Measurements from ENCODE around the gene MYL7. TPM values are rescaled to one million over a fixed set of nuclear protein-coding genes. Genes with fewer than 3 reads are reported as not detected.

MYL7 gene, protein sequence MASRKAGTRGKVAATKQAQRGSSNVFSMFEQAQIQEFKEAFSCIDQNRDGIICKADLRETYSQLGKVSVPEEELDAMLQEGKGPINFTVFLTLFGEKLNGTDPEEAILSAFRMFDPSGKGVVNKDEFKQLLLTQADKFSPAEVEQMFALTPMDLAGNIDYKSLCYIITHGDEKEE
- total RNA-seq, result not detected

DNA sequence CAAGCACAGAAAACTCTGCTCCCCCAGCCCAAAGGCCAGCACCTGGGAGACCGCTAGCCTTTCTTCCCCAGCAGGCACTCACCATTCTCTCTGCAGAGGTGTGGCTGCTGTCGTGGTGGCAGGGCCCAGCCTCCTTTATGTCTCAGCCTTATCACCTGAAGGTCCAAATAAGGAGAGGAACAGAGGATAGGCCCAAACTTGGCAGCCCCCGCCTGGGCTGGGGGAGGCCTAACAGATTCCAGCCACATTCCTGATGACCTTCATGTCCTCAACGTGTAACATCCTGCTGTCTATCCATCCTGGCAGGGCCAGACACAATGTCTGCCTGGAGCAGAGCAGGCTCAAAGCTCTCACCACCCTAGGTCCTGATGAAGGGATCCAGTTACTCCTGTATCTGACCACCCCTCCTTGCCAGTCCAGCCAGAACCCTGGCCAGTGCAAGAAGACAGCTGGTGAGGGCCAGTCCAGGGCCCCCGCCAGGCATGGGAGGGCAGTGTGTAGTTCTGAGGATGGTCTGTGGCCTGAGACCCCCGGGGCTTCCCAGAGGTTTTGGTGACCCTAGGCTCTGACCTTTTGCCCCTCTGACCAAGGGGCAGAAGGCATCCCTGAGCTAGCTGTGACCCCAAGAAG is at the start of gene MYL7:
Gene MYL7, minus strand, starts transcription at position 112 of the 630 bp plus-strand sequence. Its CDS starts 27 bp downstream, at position 85.
- H3K27me3 Mint-ChIP-seq, result peaks cover 3% of the 10 kb centered on the region
- H3K36me3 Mint-ChIP-seq (ENCODE audit: low read depth), result no peaks in the 10 kb centered on the region
- CTCF ChIA-PET, result no interaction called here

DNA sequence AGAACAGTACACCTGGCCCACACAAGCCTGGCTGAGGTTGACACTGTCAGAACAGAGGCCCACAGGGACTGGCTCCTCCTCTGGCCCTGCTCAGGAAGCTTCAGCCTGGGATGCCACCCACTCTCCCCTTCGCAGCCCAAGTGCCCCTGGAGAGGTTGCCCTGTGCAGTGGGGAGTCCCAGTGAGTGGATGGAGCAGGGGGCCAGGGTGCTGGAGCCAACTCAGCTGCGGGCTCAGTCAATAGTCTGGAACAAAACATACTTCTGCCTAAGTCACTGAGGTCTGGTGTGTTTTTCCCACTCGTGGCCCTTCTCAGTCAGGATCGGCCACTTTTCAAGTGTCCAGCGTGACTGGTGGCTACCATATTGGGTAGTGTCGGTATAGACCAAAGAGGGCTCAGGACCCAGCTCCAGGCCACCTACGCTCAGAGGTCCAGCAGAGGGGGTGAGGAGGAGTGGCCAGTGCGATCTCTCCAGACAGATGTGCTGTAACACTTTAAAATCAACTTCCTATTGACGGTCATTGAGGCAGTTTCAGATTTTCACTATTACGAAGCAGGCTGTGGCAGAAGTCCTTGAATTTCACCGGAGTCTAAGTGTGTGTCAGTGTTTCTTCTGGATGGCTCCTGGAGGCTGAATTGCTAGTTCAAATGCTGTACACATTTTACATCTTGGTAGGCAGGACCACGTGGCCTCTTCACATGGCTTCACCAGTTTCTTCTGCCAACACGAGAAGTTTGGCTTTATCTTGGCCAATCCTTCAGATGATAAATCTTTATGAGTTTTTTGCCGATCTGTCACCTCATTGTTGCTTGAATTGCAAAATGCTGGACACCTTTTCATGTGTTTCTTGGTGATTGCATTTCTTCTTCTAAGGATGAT is 49.1 kb upstream of the MYL7 start:
- DNase-seq, result no peak
- POLR2A ChIA-PET, result no interaction called here
- CTCF ChIA-PET, result no interaction called here
- Mint-ChIP-seq H3K36me3 (ENCODE audit: low read depth) (no peaks in the 10 kb centered on the region), H3K9me3 (ENCODE audit: low read depth) (no peaks in the 10 kb centered on the region), H3K27ac (no peak overlapping the region), H3K4me3 (no peak overlapping the region), H3K27me3 (no peaks in the 10 kb centered on the region), H3K4me1 (peaks cover 6% of the 10 kb centered on the region)
- no peak for ATAC-seq
- intact Hi-C loops (cut with DNase I, micrococcal nuclease), result no loop called here

More for the DNA sequence above, at the start of gene MYL7:
- ATAC-seq, result no peak
- intact Hi-C loops (cut with DNase I, micrococcal nuclease), result no loop called here
- Mint-ChIP-seq H3K27ac (no peak within 1 kb of the TSS), H3K9me3 (ENCODE audit: low read depth) (no peaks in the 10 kb centered on the region), H3K4me3 (no peak within 1 kb of the TSS), H3K4me1 (peaks cover 6% of the 10 kb centered on the region)
- POLR2A ChIA-PET, result no interaction called here
- no peak for DNase-seq

DNA sequence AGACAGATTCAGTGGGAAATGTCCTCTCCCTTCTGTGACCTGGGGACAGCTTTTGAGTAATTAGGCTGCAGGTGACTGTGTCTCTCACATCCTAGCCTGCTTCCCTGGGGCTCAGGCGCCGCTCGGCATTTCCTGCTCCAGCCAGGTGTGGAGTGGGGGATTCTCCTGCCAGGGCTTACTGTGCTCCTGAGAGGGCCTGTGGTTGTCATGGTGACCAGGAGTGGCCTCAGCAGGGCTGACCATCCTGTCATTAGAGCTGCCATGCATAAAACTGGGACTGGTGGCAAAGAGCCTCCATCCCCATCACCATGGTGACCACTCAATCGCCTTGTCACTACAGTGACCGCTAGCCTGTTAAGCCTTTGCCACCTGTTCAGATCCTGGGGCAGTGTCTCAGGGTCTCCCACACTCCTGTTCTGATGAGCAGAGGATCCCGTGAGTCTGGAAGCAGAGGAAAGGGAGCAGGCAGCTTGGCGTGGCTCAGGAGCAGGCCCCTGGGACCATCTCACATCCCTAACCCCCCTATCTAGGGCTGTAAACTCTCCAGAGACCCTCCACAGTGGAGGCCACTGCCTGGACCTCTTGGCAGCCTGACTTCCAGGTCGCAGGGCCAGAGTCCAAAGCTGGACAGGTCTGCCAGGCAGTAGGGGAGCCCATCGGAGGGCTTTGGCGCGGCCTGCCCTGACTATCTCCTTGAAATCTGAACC is 48.3 kb upstream of the MYL7 start, which contains the start of gene GCK:
Gene GCK, minus strand, starts transcription at position 154 of the 707 bp plus-strand sequence. CDS start 486 bp downstream, outside the sequence.
- H3K36me3 Mint-ChIP-seq (ENCODE audit: low read depth), result no peaks in the 10 kb centered on the region
- CTCF ChIA-PET, result no interaction called here
- no peaks in the 10 kb centered on the region for H3K9me3 Mint-ChIP-seq (ENCODE audit: low read depth)
- POLR2A ChIA-PET, result no interaction called here
- H3K27me3 Mint-ChIP-seq, result no peaks in the 10 kb centered on the region
- no peak for DNase-seq
- peaks cover 6% of the 10 kb centered on the region for H3K4me1 Mint-ChIP-seq
- ATAC-seq, result no peak
- no peak within 1 kb of the TSS for H3K27ac Mint-ChIP-seq
- intact Hi-C loops (cut with DNase I, micrococcal nuclease), result no loop called here
- H3K4me3 Mint-ChIP-seq, result no peak within 1 kb of the TSS

DNA sequence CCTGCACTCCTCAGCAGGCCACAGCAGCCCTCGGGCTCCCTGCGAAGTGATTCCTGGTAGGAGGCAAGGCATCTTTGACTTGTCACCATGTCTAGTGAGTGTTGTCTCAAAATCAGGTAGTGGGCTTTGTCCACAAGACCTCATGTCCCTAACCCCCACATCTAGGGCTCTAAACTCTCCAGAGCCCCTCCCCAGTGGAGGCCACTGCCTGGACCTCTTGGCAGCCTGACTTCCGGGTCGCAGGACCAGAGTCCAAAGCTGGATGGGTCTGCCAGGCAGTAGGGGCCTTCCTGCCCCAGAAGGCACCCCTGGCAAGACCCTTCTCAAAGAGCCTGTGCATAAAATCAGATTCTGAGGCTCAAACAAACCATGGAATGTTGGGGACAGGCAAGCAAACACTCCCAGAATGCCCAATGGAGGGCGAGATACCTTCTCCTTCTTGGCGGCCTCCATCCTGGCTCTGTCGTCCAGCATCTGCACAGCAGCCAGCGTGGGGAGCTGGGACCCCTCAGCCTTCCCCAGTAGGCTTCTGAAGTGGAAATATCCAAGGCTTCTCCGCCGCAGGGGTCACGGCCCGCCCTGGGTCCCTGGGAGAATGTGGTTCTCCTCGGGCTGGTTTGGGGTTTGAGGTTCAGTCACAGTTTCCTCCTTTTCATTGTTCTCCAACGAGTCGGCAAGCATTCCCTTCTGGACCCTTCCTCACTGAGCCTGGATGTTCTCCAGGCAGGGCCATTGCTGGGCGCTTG is 47.5 kb upstream of the MYL7 start:
- CTCF ChIA-PET, result no interaction called here
- DNase-seq (no peak), ATAC-seq (no peak)
- H3K4me3 Mint-ChIP-seq, result no peak overlapping the region
- POLR2A ChIA-PET, result no interaction called here
- intact Hi-C loops (cut with DNase I, micrococcal nuclease), result no loop called here
- H3K9me3 Mint-ChIP-seq (ENCODE audit: low read depth), result no peaks in the 10 kb centered on the region
- H3K36me3 Mint-ChIP-seq (ENCODE audit: low read depth), result no peaks in the 10 kb centered on the region
- no peaks in the 10 kb centered on the region for H3K4me1 Mint-ChIP-seq
- no peaks in the 10 kb centered on the region for H3K27me3 Mint-ChIP-seq
- no peak overlapping the region for H3K27ac Mint-ChIP-seq

DNA sequence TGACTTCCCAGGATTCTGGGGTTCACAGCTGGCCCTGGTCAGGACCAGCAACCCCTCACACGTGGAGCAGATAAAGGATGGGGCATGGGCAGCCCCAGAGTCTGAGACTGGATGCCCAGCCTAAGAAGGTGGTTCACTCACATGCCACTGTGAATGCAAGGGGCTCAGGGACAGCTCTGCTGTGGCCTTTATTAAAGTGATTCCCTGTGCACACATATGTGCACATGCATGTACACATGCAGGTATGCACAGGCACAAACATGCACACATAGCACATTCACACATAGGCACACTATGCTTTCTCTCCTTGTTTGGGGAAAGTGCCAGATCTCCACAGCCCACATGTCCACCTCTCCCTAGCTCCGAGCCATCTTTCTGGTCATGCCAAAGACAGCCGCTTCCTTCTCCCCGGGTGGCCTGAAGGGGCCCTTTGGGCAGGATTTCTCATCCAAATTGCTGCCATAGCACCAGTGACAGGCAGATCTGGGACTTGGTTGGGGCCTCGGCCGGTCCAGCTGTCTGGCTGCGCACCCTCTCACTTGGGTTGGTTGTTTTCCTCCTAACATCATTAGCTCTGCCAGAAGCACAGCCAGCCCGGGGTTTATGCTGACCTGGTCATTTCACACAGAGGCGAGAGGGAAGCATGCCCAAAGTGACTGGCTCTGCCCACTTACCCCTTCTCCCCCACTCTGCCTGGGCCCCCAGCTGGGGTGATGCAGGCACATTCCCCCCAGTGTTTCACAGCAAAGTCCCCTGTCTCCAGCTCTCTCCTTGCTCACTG is 46.7 kb upstream of the MYL7 start:
- ChIA-PET POLR2A (no interaction called here), CTCF (no interaction called here)
- intact Hi-C loops (cut with DNase I, micrococcal nuclease), result no loop called here
- DNase-seq (no peak), ATAC-seq (no peak)
- no peak overlapping the region for H3K4me3 Mint-ChIP-seq
- H3K36me3 Mint-ChIP-seq (ENCODE audit: low read depth), result no peaks in the 10 kb centered on the region
- no peaks in the 10 kb centered on the region for H3K4me1 Mint-ChIP-seq
- no peak overlapping the region for H3K27ac Mint-ChIP-seq
- H3K9me3 Mint-ChIP-seq (ENCODE audit: low read depth), result no peaks in the 10 kb centered on the region
- no peaks in the 10 kb centered on the region for H3K27me3 Mint-ChIP-seq

DNA sequence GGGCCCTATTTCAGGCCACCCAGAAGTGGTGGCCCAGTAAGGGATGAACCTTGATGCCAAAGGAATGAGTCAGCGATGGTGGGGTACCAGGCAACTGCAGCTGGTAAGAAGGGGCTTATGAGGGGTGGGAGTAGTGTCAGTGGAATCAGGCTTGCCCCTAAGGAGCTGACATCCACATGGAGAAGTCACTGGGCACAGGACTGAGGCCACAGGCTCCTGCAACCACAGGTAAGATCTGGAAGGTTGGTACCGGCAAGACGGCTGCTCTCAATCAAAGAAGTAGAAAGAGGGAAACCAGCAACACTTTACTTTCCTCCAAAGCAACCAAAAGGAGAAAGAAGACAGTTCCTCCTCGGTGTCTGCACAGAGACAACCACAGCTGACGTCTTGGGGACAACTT is 45.6 kb upstream of the MYL7 start:
- Mint-ChIP-seq H3K27me3 (no peaks in the 10 kb centered on the region), H3K4me1 (no peaks in the 10 kb centered on the region), H3K36me3 (ENCODE audit: low read depth) (no peaks in the 10 kb centered on the region), H3K27ac (no peak overlapping the region), H3K4me3 (no peak overlapping the region), H3K9me3 (ENCODE audit: low read depth) (peaks cover 2% of the 10 kb centered on the region)
- no peak for ATAC-seq
- ChIA-PET CTCF (no interaction called here), POLR2A (interaction anchor here (0.6 kb wide), 1 partner anchor 301 kb away, joined by 8 read pairs; no protein-coding TSS in a partner anchor)
- intact Hi-C loops (cut with DNase I, micrococcal nuclease), result no loop called here
- no peak for DNase-seq

DNA sequence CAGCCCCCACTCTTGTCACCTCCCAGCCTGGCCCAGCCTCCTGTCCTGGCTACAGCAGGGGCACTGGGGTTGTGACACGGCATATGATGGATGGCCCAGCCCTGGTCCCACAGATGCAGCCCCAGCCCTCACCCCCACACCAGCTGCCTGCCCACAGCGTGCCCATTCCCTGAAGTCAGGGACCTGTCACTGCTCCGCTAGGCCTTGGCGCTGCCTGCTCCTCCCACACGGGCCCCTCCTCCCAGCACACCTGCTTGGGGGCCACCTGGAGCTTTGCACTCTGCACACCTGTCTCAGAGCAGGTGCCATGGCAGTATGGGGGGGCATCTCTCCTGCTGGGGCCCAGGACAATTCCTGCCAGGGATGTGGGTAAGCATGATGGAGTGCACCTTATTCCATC is 44.6 kb upstream of the MYL7 start:
- intact Hi-C loops (cut with DNase I, micrococcal nuclease), result no loop called here
- DNase-seq (no peak), ATAC-seq (no peak)
- Mint-ChIP-seq H3K27me3 (peaks cover 3% of the 10 kb centered on the region), H3K27ac (no peak overlapping the region), H3K4me1 (no peaks in the 10 kb centered on the region), H3K9me3 (ENCODE audit: low read depth) (peaks cover 2% of the 10 kb centered on the region), H3K4me3 (no peak overlapping the region), H3K36me3 (ENCODE audit: low read depth) (no peaks in the 10 kb centered on the region)
- POLR2A ChIA-PET, result no interaction called here
- CTCF ChIA-PET, result no interaction called here

DNA sequence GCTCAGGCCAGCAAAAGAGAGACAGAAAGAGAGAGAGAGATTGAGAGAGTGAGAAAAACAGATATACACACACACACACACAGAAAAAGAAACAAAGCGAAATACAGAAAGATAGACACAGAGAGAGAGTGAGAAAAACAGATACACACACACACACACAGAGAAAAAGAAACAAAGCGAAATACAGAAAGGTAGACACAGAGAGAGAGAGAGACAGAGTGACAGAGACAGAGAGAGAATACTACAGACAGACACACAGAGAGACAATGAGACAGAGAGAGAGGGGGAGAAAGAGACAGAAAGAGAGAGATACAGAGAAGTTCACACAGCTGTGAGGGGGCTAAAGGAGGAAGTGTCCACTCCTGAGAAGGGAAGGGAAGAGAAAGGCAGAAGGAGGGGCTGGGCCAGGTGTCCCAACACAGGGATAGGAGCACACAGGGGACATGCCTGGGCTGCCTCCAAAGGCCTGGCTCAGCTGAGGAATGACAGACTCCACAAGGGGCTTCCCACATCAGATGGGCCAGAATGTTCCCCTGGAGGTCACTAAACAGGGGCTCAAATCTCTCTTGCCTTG is 43.8 kb upstream of the MYL7 start:
- Mint-ChIP-seq H3K36me3 (ENCODE audit: low read depth) (no peaks in the 10 kb centered on the region), H3K27ac (no peak overlapping the region), H3K27me3 (peaks cover 3% of the 10 kb centered on the region), H3K4me3 (no peak overlapping the region), H3K4me1 (no peaks in the 10 kb centered on the region), H3K9me3 (ENCODE audit: low read depth) (peaks cover 2% of the 10 kb centered on the region)
- intact Hi-C loops (cut with DNase I, micrococcal nuclease), result no loop called here
- DNase-seq (no peak), ATAC-seq (no peak)
- CTCF ChIA-PET, result no interaction called here
- POLR2A ChIA-PET, result no interaction called here

DNA sequence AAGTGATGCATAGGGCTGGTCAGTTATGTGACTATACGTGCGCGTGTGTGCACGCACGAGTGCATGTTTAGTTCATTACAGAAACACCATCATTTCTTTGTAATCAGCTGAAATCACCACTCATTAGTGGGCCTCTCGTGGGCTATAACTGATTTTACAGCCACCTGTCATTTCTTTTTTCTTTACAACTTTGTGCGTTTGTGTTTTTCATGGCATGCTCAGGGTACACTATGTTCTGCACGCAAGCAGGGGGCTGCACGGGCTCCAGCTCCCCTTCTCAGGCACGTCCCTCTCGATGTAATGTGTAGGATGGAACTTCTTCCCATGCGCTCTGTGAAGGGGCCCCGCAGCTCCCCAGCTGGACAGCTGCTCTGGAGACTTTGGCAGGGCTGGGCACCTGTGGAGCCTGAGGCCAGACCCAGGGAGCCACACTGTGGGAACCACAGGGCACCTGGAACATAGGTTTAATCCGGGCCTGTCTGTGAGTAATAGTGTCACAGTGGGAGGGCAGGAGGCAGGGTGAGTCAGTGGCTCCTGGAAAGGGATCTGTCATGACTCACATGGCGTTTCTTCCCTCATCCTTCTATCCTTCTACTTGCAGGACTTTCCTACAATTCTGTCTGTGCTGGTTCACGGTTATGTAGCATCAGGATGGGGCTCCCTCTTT is 43.2 kb upstream of the MYL7 start:
- Mint-ChIP-seq H3K4me1 (no peaks in the 10 kb centered on the region), H3K27ac (no peak overlapping the region), H3K36me3 (ENCODE audit: low read depth) (no peaks in the 10 kb centered on the region), H3K9me3 (ENCODE audit: low read depth) (peaks cover 2% of the 10 kb centered on the region), H3K4me3 (no peak overlapping the region), H3K27me3 (peaks cover 3% of the 10 kb centered on the region)
- DNase-seq, result no peak
- intact Hi-C loops (cut with DNase I, micrococcal nuclease), result no loop called here
- ChIA-PET POLR2A (no interaction called here), CTCF (no interaction called here)
- no peak for ATAC-seq

DNA sequence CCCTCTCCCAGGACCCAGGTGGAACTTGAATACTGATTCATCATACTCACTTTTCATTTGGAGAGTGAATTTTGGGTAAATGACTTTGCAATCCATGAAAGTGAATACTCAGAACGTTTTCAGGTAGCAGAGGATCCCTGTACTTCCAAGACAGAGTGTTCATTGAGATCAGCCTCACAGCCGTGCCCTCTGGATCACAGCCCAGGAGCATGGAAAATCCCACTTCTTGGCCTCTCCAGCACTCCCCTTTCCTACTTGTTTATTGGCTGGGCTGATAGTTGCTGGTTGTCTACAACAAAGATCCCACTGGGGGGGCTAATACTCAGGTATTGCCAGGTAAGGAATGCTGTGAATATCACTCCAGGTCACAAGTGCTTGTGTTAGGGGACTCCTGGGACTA is 42.3 kb upstream of the MYL7 start:
- Mint-ChIP-seq H3K9me3 (ENCODE audit: low read depth) (peaks cover 2% of the 10 kb centered on the region), H3K27me3 (peaks cover 3% of the 10 kb centered on the region), H3K36me3 (ENCODE audit: low read depth) (no peaks in the 10 kb centered on the region), H3K27ac (no peak overlapping the region), H3K4me1 (no peaks in the 10 kb centered on the region), H3K4me3 (no peak overlapping the region)
- POLR2A ChIA-PET, result no interaction called here
- DNase-seq (no peak), ATAC-seq (no peak)
- intact Hi-C loops (cut with DNase I, micrococcal nuclease), result no loop called here
- CTCF ChIA-PET, result interaction anchor here (1.1 kb wide), 1 partner anchor 11 kb away, joined by 3 read pairs; no protein-coding TSS in a partner anchor
